KG1 (cell line): ENCODE results near the gene C4orf50.
A peak's percentile ranks its signal among the peaks of the same experiment; 100 is the strongest.

Source experiments
- DNase-seq: peaks from one replicate; lab custom pipeline; 2025; lab: John Stamatoyannopoulos, UW

Gene C4orf50

DNA sequence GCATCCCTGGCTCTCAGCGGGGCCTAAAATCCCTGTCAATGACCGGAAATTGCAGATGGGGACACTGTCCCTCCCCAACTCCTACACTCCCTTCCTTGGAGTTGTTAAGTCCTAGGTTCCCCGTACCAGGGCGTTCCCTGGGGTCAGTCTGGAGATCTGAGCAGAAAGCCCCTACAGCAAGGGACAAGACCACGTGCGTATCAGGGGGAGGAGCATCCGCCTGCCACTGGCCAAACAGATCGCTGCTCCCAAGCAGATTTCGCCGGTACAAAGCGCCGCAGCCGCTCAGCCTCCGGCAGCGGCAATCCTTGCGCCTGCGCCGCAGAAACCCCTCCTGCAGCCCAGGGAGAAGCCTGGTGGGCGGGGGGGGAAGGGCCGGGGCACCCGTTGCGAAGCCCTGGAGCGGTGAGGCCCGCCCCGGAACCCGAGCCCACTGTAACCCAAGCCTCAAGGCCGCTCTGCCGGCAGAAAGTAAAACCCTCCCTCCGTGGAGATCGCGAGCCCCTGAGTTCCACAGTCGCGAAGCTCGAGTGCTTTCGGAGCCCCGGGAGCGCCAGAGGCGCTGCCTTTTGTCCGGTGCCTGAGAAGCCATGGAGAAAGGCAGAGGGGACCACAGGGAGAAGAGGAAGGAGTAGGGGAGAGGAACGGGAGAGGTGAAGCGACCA, 128.0 kb downstream of the C4orf50 start:
- DNase-seq = no peak

DNA sequence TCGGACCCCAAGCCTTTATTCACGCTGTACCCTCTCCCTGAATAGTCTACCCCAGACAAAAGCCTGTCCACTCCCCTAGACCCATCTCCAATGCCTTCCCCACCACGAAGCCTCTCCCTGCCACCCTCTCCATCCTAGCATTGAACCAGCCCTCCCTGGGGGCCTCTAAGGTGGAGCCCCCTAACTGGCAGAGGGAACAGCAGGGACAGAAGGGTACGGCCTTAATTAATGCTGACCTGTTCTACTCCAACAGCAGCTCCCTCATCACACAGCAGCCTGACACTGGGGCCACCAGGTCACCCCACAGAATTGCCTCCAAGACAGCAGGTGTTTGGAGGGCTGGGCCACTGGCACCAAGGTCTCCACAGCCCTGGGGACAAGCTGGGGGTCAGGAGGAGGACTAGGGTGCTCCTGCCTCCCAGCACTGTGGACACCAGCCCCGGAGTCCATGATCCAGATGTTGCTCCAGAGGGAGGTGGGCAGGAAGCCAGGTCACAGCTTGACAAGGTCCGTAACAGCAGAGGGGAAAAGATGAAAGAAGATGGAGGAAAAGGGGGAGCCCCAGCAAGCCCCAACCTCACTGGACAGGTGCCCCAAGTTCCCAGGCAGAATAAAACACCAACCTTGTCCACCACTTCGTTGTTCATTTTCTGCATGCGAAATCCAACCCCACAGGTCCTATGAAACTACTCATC, 129.1 kb downstream of the C4orf50 start:
- no peak for DNase-seq

DNA sequence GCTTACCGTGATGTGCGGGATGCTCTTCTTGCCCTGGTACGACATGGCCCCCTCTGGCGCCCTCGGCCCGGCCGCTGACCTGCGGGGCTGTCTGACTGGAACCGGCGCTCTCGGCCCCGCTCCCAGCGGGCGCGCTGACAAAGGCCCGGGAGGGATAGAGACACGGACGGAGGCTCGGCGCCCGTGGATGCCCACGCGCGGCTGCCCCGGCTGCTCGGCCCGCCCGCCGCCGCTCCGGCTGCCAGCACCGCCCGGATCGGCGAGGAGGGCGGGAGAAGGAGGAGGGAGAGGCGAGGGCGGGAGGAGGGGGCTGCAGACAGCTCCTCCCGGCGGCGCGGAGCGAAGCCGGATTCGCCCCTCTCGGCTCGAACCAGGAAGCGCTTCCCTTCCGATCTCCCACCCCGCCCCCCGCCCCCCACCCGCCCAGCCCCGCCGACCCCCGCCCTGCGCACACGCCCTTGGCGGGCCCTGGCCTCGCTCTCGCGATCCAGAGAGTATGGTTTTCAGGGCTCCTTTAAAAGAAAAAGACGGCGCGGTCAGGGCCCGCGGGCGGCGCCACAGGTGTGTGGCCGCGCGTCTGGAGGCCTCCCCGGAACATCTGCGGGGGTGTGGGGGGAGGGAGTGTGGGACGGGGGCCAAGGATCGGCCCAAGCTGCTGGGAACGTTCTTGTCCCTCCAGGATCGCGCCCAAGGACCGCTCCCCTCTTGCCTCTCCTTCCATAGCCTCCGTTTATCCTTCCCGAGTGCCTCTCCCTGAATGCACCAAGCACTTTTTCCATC, 129.8 kb downstream of the C4orf50 start:
- no peak for DNase-seq

DNA sequence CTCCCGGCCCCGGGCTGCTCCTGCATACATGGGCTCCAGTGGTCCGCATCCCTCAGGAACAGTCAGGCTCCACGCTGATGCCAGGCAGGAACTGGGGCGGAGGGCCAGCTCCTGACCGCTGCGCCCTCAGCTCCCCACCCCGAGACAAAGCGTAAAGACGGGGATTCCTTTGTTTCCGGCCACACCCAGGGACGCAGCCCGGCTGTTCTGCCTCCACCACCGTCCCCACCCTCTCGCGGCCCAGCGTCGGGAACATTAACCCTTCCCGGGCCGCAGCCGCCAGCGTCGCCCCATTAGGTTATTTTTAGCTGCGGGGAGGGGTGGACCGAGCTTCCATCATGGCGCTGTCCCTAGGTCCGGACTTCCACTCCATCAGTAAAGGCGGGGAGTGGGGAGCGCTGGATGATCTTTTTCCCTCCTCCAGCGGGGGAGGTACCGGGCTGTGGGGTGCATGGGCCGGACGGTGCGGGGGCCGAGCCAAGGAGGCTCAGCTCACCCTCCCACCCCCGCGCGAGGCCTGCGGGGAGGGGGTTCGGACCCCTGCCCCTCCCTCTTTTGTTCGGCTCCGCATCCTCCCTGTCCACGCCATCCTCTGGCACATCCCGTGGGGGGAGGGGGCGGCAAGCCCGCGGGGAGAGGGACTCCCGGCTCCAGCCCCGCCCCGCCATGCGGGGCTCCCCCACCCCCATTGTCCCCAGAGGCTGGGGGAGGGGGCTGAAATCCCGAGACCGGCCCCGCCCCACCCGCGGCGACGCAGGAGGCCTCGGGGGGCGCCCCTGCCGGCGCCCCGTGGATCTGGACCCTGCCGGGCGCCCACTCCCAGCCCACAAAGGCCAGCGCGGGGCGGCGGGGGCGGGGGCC, 130.6 kb downstream of the C4orf50 start:
- DNase-seq = no peak

DNA sequence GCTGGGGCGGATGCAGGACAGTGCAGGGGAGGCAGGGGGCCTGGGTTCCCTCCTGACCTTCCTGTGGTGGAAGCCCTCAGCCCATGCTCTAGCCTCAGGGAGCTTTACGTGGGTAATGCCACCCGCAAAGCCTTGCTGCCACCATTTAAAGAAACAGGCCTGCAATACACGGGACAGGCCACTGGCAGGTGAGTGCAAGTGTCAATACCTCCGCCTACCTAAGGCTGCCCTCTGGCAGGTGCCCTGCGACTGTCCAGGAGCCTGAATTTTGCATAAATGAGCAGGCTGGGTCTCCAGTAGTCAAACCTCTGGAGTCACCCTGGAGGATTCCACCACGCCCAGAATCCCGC, 131.2 kb downstream of the C4orf50 start:
- DNase-seq = no peak

DNA sequence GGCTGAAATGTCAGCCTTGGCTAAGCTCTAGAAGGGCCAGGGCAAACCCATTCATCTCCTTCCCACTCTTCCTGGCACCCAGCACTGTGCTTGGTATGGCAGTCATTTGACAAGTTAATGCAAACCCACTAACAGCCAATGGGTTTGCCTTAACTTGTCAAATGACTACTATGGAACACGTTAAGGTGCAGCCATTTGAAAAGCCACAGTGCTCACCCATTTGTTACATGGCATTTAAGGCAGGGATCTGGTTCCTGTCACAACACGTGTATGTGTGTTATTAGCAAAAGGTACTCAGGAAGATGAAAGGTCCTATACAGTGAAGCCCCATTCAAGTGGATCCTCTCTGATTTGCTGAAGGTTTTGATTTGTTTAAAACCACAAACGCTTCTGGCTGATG, 132.5 kb downstream of the C4orf50 start:
- DNase-seq = no peak

DNA sequence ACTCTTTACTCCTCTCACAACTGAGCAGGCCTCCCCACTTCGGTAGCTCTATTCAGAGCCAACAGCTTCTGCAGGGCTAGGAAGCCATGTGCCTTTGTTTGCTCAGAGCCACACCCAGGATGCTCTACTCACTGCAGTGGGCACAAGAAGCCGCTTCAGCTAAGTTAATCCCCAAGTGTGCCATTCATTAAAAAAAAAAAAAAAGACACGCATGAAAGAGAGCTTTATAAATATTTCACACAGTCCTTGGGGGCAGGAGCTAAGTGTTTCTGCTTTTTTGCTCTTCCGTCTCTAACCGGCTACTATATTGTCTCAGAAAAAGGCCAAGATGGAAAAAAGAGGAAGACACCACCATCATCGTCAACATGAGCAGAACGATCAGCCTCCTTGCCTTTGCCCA, 133.4 kb downstream of the C4orf50 start:
- DNase-seq = no peak

DNA sequence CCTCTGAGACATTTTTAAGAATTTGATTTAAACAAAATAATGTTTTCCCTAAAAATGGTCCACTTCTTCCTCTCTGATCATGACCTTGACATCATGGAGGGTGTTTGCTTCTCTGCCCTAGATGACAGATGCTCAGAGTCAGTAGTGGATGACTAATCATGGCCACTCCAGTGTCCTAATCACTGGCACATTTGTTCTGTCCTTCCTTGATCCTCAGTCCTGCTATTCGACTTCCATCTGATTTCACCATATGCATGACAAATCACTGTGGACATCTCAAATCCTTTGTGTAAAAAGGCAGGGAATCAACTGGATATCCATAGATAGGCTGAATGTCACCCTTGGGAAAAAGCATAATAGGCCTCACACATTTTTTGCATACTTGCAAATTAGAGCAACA, 134.3 kb downstream of the C4orf50 start:
- DNase-seq = no peak

DNA sequence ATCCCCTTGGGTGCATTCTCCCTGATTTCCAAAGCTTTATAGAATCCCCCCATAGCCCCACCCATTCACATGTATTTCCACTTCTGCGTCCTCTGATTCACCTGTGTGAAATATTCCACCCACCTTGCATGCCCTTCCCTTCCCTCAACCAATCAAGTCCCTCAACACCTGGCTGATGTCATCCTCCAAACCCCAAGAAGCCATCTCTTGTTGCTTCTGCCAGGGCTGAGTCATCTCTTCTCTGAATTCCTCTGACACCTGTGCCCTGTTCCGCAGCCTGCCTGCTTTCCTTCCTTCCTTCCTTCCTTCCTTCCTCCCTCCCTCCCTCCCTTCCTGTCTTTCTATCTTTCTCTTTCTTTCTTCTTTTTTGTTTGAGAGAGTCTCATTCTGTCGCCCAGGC, 135.3 kb downstream of the C4orf50 start:
- no peak for DNase-seq

DNA sequence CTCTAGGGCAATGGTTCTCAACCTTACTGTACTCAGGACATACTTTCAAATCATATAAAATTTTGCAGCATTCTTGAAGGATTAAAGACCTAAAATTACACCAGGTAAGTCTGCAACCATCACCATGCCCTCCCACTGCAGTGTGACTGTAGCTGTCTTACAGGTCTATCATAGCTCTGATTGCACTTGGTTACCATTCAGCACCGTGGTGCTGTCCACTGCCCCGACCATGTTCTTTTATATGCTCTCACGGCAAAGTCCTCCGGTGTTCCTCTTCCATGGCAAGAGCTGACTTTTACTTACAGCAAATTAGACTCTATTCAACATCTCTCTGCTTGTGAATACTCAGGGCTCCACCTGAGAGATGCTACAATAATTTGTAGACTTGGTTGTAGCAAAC, 136.9 kb downstream of the C4orf50 start:
- no peak for DNase-seq

DNA sequence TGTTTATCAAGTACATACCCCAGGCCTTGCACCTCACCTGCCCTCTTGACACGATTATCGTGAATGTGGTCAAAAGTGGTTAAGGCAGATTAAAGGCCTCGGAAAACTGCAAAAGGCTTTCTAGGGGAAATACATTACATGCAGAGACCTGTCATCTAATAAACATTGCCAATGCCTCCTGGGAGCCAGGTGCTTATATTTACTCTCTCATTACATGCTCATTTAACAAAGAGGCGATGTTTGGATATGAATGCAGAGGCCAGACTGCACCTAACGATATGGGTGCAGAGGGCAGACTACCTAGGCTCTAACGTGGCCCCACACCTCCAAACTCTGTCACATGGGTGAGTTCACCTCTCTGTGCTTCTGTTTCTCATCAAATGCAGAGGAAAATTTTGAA, 139.9 kb downstream of the C4orf50 start:
- no peak for DNase-seq

DNA sequence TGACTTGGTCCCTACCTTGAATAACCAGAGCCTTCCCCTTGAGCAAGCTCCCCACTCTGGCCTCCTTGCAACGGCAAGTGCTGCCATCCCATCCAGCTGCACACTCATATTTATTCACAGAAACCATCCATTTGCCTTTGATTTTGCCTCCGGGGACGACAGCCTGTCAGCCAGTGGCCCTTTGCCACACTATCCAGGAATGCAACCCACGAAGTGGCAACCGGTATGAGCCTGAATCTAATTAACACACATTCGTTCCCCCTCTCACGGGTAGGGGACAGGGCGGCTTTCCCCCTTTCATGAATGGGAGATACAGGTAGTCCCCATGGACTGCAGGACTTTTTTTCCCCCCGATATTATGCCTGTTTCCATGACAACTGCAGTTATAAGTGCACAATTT, 140.8 kb downstream of the C4orf50 start:
- no peak for DNase-seq

DNA sequence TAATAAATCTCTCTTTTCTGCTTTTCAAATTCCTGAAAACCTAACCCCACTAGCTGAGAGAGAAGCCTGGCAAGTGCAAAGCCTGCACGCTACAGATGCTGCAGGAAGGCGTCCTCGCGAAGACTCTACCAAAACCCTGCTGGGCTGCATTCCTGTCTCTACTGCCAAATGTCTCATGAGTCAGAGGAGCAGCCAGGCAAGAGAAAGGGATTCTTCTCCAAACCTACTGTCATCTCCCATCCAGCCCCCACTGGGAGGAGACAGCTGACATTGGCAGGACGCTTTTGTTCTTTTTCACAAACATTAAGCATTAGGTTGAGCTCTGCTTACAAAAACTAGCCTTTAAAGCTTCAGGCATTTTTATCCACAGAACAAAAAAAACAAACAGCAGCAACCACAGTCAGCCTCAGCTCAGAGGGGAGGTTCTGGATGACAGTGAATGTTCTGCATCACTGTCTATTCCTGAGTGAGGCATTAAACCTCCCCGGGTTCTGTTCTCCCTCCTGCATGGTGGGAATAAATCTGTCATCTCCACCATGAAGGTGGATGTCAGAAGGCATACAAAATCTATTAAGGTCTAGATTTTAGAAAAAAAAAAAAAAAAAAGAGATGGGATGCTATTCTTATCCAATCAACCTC, 143.3 kb downstream of the C4orf50 start:
- no peak for DNase-seq

DNA sequence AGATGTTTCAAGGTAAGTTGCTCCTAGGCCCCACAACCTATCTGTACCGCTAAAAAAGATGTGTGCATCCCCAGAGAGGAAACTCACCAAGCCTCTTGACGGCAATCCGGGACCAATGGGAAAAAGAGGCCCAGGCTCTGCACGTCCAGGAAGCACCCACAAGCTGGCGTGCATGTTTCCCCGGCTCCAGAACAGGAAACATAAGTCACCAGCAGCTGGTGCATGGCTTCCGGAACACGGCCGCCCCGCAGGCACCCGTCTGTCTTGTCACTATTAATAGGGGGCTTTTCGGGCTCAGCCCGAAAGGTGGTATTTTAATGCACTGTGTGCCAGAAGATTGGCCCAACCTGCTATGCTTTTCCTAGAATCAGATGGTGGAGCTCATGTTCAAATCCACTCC, 147.5 kb downstream of the C4orf50 start:
- no peak for DNase-seq

DNA sequence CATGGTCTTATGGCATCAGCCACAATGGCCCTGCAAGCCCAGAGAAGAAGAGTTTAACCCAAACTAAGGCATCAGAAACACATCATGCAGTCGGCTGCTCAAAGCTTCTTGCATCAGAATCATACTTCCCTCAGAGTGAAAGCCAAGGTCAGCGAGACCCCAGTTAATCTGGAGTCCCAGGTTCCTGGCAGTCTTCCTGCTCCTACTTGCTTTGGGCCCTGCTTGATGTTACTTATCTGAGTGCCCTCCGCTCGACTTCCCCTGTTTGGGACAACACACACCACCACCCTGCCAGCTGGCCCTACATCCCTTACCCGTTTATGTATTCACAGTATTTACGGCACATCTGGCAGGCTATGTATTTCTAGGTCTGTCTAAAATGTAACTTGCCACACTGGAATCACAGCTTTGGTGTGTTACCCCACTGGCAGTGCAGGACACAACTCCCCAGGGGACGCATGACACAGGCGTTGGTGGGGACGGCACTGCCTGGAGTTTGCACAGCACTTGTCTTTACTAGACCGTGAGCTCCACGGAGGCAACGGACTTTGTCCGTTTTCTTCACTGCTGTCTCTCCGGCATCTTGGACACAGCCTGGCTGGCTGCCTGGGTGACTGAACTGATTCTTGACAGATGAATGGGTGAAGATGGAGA, 148.1 kb downstream of the C4orf50 start:
- DNase-seq = no peak

DNA sequence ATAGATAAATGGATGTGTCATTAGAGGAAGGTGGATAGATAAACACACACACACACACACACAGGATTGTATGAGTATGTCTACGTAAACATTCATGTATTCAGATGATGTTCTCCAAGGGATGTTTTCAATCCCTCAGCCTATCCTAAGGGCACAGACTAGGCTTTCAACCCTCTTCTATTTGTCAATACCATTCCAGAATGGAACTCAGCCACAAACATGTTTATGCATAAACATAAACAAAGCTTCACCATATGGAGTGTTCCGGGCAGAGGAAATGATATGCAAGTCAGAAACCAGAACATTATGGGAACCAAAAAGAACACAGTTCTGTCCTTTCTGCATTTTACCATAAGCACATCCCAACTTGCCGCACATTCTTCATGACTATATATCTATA, 150.4 kb downstream of the C4orf50 start:
- no peak for DNase-seq

DNA sequence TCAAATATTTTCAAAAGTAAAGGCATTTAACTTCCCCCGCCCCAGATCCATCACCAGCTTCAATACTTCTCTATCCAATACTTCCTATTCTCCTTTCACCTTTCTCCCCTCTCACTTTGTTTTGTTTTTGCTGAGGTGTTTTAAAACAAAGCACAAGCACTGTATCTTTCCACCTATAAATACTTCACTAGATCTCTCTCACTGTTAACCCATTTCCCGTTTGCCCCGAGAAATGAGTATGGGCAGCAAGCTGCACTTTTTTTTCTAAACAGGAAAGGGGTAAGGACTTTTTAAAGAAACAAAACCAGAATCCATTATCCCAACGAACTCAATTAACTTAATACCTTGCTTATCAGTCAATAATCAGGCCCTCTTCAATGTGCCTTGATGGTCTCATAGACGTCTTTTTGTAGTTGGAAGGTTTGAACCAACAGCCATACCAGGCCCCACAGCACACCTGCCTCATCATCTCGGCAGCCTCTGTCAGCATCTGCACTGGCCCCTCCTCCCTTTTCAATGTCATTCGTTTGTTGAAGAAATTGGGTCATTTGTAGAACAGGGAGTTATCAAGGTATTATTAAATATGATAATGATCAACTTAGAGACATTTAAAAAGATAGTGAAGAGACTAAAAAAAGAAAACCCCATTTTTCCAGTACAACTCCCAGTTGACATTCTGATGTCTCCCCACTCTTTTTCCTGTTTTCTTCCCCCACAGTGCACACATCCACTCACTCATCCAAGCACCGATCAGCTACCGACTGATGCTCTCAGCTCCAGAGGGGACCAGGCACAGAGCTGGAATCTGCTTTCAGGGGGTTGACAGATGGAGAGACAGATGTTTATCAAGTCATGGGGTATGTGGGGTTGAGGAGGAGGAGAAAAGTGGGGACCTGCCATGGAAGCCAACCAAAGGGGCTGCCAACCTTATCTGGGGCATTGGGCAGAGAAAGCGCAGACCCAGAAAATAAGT, 151.1 kb downstream of the C4orf50 start:
- no peak for DNase-seq

DNA sequence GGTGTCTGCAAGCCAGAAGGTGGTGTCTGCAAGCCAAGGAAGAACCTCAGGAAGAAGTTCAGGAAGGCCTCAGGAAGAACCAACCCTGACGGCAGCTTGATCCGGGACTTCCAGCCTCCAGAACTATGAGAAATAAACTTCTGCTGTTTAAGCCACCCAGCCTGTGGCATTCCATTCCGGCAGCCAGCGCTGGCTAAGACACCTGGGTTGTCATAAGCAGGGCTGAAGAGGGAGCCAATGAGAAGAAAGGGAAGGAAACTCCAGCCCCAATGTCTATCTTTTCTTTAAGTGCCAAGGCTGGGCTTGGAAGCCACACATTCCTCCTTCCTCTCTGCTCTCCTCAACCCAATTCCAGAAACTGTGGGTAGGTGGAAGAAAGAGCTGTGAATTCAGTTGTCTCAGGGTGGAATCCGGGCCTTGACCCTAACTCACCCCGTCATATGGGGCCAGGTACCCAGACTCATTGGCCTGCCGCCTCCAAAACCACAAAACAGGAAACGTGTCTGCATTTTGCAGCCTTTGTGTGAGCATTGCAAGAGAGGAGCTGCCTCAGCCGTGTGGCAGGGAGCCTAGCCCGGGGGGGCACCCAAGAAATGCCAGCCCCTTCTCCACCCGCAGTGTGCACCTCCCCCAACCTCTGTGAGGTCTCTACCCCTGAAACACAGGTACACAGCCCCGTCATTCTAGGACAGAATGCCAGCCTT, 152.2 kb downstream of the C4orf50 start:
- DNase-seq = no peak

DNA sequence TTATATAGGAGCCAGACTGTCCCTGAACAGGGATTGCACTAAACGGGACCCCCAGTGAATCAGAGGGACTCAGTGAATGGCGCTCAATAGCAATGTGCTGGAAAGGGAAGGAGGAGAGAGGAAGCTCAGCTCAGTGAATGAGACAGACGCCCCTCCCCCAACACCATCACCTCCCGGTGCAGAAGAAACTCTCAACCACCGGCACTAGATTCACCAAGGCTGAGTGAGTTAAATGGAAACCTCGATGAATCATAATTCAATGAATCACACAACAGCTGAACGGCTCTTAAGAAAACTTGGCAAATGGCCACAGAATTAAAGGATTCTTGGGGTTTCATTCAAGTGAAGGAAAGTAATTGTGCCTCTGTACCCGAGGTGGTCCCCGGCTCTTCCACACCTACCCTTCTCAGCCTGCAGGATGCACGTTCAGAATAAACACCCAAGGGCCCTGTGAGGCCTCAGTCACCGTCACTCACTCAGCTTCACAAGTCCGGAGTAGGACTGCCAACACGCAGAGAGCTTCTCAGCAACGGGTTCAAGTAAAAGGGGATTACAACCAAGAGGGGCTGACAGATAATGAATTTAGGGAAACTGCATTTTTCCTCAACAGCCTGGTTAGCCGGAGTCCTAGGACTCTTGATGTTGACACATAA, 154.6 kb downstream of the C4orf50 start:
- DNase-seq = peak; percentile 4
